Glutamatergic neuron (in vitro differentiated cells): ENCODE data around the gene CDK14. TPM values are rescaled to one million over a fixed set of nuclear protein-coding genes. Genes with fewer than 3 reads are reported as not detected.

Experiments used
- DNase-seq: peaks from one replicate; pipeline ENCODE4 v3.0.0; 2022
- H3K27ac Mint-ChIP-seq: one replicate; pipeline ENCODE4 v1.8.0; 2020; ENCODE audit warnings: mild to moderate bottlenecking, mixed read lengths, inconsistent platforms; ENCODE audit not compliant: unreplicated experiment
- H3K27me3 Mint-ChIP-seq: one replicate; pipeline ENCODE4 v1.8.0; 2020; ENCODE audit warnings: mild to moderate bottlenecking, moderate library complexity, mixed read lengths, inconsistent platforms; ENCODE audit not compliant: unreplicated experiment
- H3K36me3 Mint-ChIP-seq: one replicate; pipeline ENCODE4 v1.8.0; 2020; ENCODE audit warnings: mild to moderate bottlenecking, mixed read lengths, inconsistent platforms; ENCODE audit not compliant: unreplicated experiment
- H3K4me1 Mint-ChIP-seq: one replicate; pipeline ENCODE4 v1.8.0; 2020; ENCODE audit warnings: mild to moderate bottlenecking, low read depth, mixed read lengths, inconsistent platforms; ENCODE audit not compliant: unreplicated experiment
- H3K4me3 Mint-ChIP-seq: one replicate; pipeline ENCODE4 v1.8.0; 2020; ENCODE audit warnings: mild to moderate bottlenecking, mixed read lengths, inconsistent platforms; ENCODE audit not compliant: unreplicated experiment
- H3K9me3 Mint-ChIP-seq: one replicate; pipeline ENCODE4 v1.8.0; 2020; ENCODE audit warnings: mild to moderate bottlenecking, moderate library complexity, mixed read lengths, inconsistent platforms; ENCODE audit not compliant: unreplicated experiment
- CTCF ChIP-seq: fragments of 200-600 bp; sonication (generic); IDR thresholded peaks from one replicate; pipeline ENCODE4 v1.5.0; 2021; ENCODE audit not compliant: partially characterized antibody, unreplicated experiment
- total RNA-seq: library from RNA; stranded (reverse); fragmentation: NEBNext Ultra II Directional; extraction: Animal tissue kit (Norgen Biotek cat#: 25700); gene quantifications from one replicate; pipeline ENCODE4 v1.2.1, GENCODE V29; 2021; ENCODE audit not compliant: unreplicated experiment

Gene CDK14
- total RNA-seq, 1 donor from 2014 or later: 96.5 TPM

GRCh38 chr7:90655566-90655965 is 59.4 kb downstream of the CDK14 start:
- Mint-ChIP-seq H3K27me3 (no peaks in the 10 kb centered on the region), H3K4me3 (no peak overlapping the region), H3K27ac (no peak overlapping the region), H3K4me1 (peaks cover 6% of the 10 kb centered on the region), H3K36me3 (no peaks in the 10 kb centered on the region), H3K9me3 (peaks cover 2% of the 10 kb centered on the region)
- DNase-seq: no peak
- no peak for TF ChIP-seq CTCF

GRCh38 chr7:90657481-90657880 is 61.4 kb downstream of the CDK14 start:
- H3K4me3 Mint-ChIP-seq: no peak overlapping the region
- DNase-seq: no peak
- H3K9me3 Mint-ChIP-seq: peaks cover 2% of the 10 kb centered on the region
- H3K36me3 Mint-ChIP-seq: no peaks in the 10 kb centered on the region
- TF ChIP-seq CTCF: no peak
- no peaks in the 10 kb centered on the region for H3K27me3 Mint-ChIP-seq
- H3K4me1 Mint-ChIP-seq: peaks cover 16% of the 10 kb centered on the region
- H3K27ac Mint-ChIP-seq: no peak overlapping the region

- DNase-seq: no peak
- H3K9me3 Mint-ChIP-seq: peaks cover 2% of the 10 kb centered on the region
- H3K27ac Mint-ChIP-seq: no peak overlapping the region
- no peak overlapping the region for H3K4me3 Mint-ChIP-seq
- H3K36me3 Mint-ChIP-seq: no peaks in the 10 kb centered on the region
- peaks cover 16% of the 10 kb centered on the region for H3K4me1 Mint-ChIP-seq
- TF ChIP-seq CTCF: no peak
- peaks cover 1% of the 10 kb centered on the region for H3K27me3 Mint-ChIP-seq
Observed at GRCh38 chr7:90660100-90660499, 64.0 kb downstream of the CDK14 start.

GRCh38 chr7:90660819-90661218 is 64.7 kb downstream of the CDK14 start:
- H3K27me3 Mint-ChIP-seq: peaks cover 1% of the 10 kb centered on the region
- no peak for DNase-seq
- H3K27ac Mint-ChIP-seq: peak overlapping the region; percentile 29
- H3K4me1 Mint-ChIP-seq: peaks cover 16% of the 10 kb centered on the region
- no peaks in the 10 kb centered on the region for H3K36me3 Mint-ChIP-seq
- no peak for TF ChIP-seq CTCF
- H3K4me3 Mint-ChIP-seq: no peak overlapping the region
- peaks cover 2% of the 10 kb centered on the region for H3K9me3 Mint-ChIP-seq

- Mint-ChIP-seq H3K4me1 (peaks cover 16% of the 10 kb centered on the region), H3K9me3 (peaks cover 2% of the 10 kb centered on the region), H3K4me3 (no peak overlapping the region), H3K27ac (no peak overlapping the region), H3K36me3 (no peaks in the 10 kb centered on the region), H3K27me3 (peaks cover 1% of the 10 kb centered on the region)
- no peak for TF ChIP-seq CTCF
- no peak for DNase-seq
Observed at GRCh38 chr7:90661290-90662151, 65.4 kb downstream of the CDK14 start.
